Glutamatergic neuron (in vitro differentiated cells): ENCODE measurements around the gene ESYT1. TPM values are rescaled to one million over a fixed set of nuclear protein-coding genes. Genes with fewer than 3 reads are reported as not detected.

Experiments
- DNase-seq: peaks from one replicate; pipeline ENCODE4 v3.0.0; 2022
- H3K27ac Mint-ChIP-seq: one replicate; pipeline ENCODE4 v1.8.0; 2020; ENCODE audit warnings: mild to moderate bottlenecking, mixed read lengths, inconsistent platforms; ENCODE audit not compliant: unreplicated experiment
- H3K27me3 Mint-ChIP-seq: one replicate; pipeline ENCODE4 v1.8.0; 2020; ENCODE audit warnings: mild to moderate bottlenecking, moderate library complexity, mixed read lengths, inconsistent platforms; ENCODE audit not compliant: unreplicated experiment
- H3K36me3 Mint-ChIP-seq: one replicate; pipeline ENCODE4 v1.8.0; 2020; ENCODE audit warnings: mild to moderate bottlenecking, mixed read lengths, inconsistent platforms; ENCODE audit not compliant: unreplicated experiment
- H3K4me1 Mint-ChIP-seq: one replicate; pipeline ENCODE4 v1.8.0; 2020; ENCODE audit warnings: mild to moderate bottlenecking, low read depth, mixed read lengths, inconsistent platforms; ENCODE audit not compliant: unreplicated experiment
- H3K4me3 Mint-ChIP-seq: one replicate; pipeline ENCODE4 v1.8.0; 2020; ENCODE audit warnings: mild to moderate bottlenecking, mixed read lengths, inconsistent platforms; ENCODE audit not compliant: unreplicated experiment
- H3K9me3 Mint-ChIP-seq: one replicate; pipeline ENCODE4 v1.8.0; 2020; ENCODE audit warnings: mild to moderate bottlenecking, moderate library complexity, mixed read lengths, inconsistent platforms; ENCODE audit not compliant: unreplicated experiment
- CTCF ChIP-seq: fragments of 200-600 bp; sonication (generic); IDR thresholded peaks from one replicate; pipeline ENCODE4 v1.5.0; 2021; ENCODE audit not compliant: partially characterized antibody, unreplicated experiment
- total RNA-seq: library from RNA; stranded (reverse); fragmentation: NEBNext Ultra II Directional; extraction: Animal tissue kit (Norgen Biotek cat#: 25700); gene quantifications from one replicate; pipeline ENCODE4 v1.2.1, GENCODE V29; 2021; ENCODE audit not compliant: unreplicated experiment

Gene ESYT1
- total RNA-seq, 1 donor from 2014 or later, result 144 TPM

- no peaks in the 10 kb centered on the region for H3K36me3 Mint-ChIP-seq
- peaks cover 2% of the 10 kb centered on the region for H3K9me3 Mint-ChIP-seq
- peak overlapping the region; percentile 95 for H3K27ac Mint-ChIP-seq
- H3K4me1 Mint-ChIP-seq, result peaks cover 13% of the 10 kb centered on the region
- no peaks in the 10 kb centered on the region for H3K27me3 Mint-ChIP-seq
- TF ChIP-seq CTCF, result no peak
- DNase-seq, result no peak
- H3K4me3 Mint-ChIP-seq, result peak overlapping the region; percentile 100
Observed at GRCh38 chr12:56103066-56103711, 24.9 kb upstream of the ESYT1 start.

GRCh38 chr12:56103823-56104108 lies 24.3 kb upstream of the ESYT1 start:
- TF ChIP-seq CTCF, result no peak
- no peak for DNase-seq
- no peaks in the 10 kb centered on the region for H3K27me3 Mint-ChIP-seq
- H3K4me1 Mint-ChIP-seq, result peaks cover 13% of the 10 kb centered on the region
- H3K36me3 Mint-ChIP-seq, result no peaks in the 10 kb centered on the region
- H3K4me3 Mint-ChIP-seq, result peak overlapping the region; percentile 100
- peaks cover 2% of the 10 kb centered on the region for H3K9me3 Mint-ChIP-seq
- H3K27ac Mint-ChIP-seq, result peak overlapping the region; percentile 95

- no peak for TF ChIP-seq CTCF
Observed at GRCh38 chr12:56104109-56104814, 23.8 kb upstream of the ESYT1 start, which contains the start of gene PA2G4. TSS of gene PA2G4 (plus strand) at chr12:56104559. CDS start at chr12:56104738, 179 bp downstream.

GRCh38 chr12:56104815-56105608 lies 23.1 kb upstream of the ESYT1 start:
- Mint-ChIP-seq H3K27me3 (no peaks in the 10 kb centered on the region), H3K4me1 (peaks cover 13% of the 10 kb centered on the region), H3K27ac (peak overlapping the region; percentile 95), H3K36me3 (no peaks in the 10 kb centered on the region), H3K9me3 (peaks cover 2% of the 10 kb centered on the region), H3K4me3 (peak overlapping the region; percentile 100)
- TF ChIP-seq CTCF, result no peak
- peak; percentile 31 for DNase-seq

More at GRCh38 chr12:56104109-56104814, 23.8 kb upstream of the ESYT1 start, which contains the start of gene PA2G4:
- H3K4me3 Mint-ChIP-seq, result peak within 1 kb of the TSS; percentile 100
- H3K27ac Mint-ChIP-seq, result peak within 1 kb of the TSS; percentile 95
- no peaks in the 10 kb centered on the region for H3K27me3 Mint-ChIP-seq
- H3K36me3 Mint-ChIP-seq, result no peaks in the 10 kb centered on the region
- H3K9me3 Mint-ChIP-seq, result peaks cover 2% of the 10 kb centered on the region
- peaks cover 13% of the 10 kb centered on the region for H3K4me1 Mint-ChIP-seq
- DNase-seq, result peak; percentile 98
